ENCODE data around the gene RNF223.
A peak's percentile ranks its signal among the peaks of the same experiment; 100 is the strongest.
"Not testable (repeated sequence)": the region's sequence is repeated elsewhere in the genome, so short reads cannot be mapped to it uniquely, and the experiment has no call there.

Gene RNF223

GRCh38 chr1:1106510-1107221 lies 32.6 kb upstream of the RNF223 start:
- no peak for DNase-seq

- DNase-seq, result peak; percentile 49
Observed at GRCh38 chr1:1104152-1104551, 30.0 kb upstream of the RNF223 start.

- DNase-seq, result no peak
Observed at GRCh38 chr1:1101503-1101902, 27.4 kb upstream of the RNF223 start.

GRCh38 chr1:1100296-1100695 lies 26.2 kb upstream of the RNF223 start:
- no peak for DNase-seq

GRCh38 chr1:1099506-1100183 lies 25.5 kb upstream of the RNF223 start:
- DNase-seq, result no peak

- DNase-seq, result no peak
Observed at GRCh38 chr1:1098681-1099421, 24.7 kb upstream of the RNF223 start.

GRCh38 chr1:1096136-1096535 lies 22.0 kb upstream of the RNF223 start:
- not testable (repeated sequence) for DNase-seq

- DNase-seq, result no peak
Observed at GRCh38 chr1:1094981-1095380, 20.9 kb upstream of the RNF223 start.

GRCh38 chr1:1093610-1093943 lies 19.5 kb upstream of the RNF223 start:
- no peak for DNase-seq

GRCh38 chr1:1092894-1093609 lies 18.9 kb upstream of the RNF223 start:
- no peak for DNase-seq

- DNase-seq, result no peak
Observed at GRCh38 chr1:1092149-1092855, 18.2 kb upstream of the RNF223 start.

- DNase-seq, result no peak
Observed at GRCh38 chr1:1091344-1092148, 17.4 kb upstream of the RNF223 start.

- no peak for DNase-seq
Observed at GRCh38 chr1:1090424-1091343, 16.6 kb upstream of the RNF223 start.

- no peak for DNase-seq
Observed at GRCh38 chr1:1089731-1090423, 15.8 kb upstream of the RNF223 start.

GRCh38 chr1:1088801-1089680 lies 14.9 kb upstream of the RNF223 start:
- no peak for DNase-seq

GRCh38 chr1:1088029-1088800 lies 14.1 kb upstream of the RNF223 start:
- no peak for DNase-seq

GRCh38 chr1:1087351-1088028 lies 13.4 kb upstream of the RNF223 start:
- no peak for DNase-seq
